GM12878 (cell line): ENCODE results near the gene CNTNAP2. TPM values are rescaled to one million over a fixed set of nuclear protein-coding genes. Genes with fewer than 3 reads are reported as not detected.

Experiments
- ATAC-seq: fragments of 200-7000 bp; cut with Tn5 transposase; 3 replicates; pipeline ENCODE4 v1.9.1; 2020; ENCODE audit warnings: mild to moderate bottlenecking, moderate library complexity
- BruUV-seq: library from RNA; stranded (reverse); fragments of 400-500 nt; replicated peaks from 2 replicates; lab custom pipeline; 2021; lab: Mats Ljungman, UMichigan
- CTCF ChIA-PET: fragments of 300-600 bp; sonication (Branson Sonifier 250); formaldehyde crosslinking; extraction: SDS; loops from one replicate; lab custom pipeline; 2021; ENCODE audit warnings: inconsistent platforms; lab: Yijun Ruan, JAX
- POLR2A ChIA-PET: fragments of 350-600 bp; formaldehyde crosslinking; extraction: SDS; loops from one replicate; lab custom pipeline; 2021; ENCODE audit warnings: inconsistent platforms; lab: Charles Lee
- RAD21 ChIA-PET: fragments of 300-600 bp; sonication (Branson Sonifier 250); formaldehyde crosslinking; loops from one replicate; lab custom pipeline; 2023; ENCODE audit warnings: antibody characterized with exemption; ENCODE audit not compliant: unreplicated experiment; lab: Charles Lee
- SMC1A ChIA-PET: fragments of 300-600 bp; sonication (Branson Sonifier 250); formaldehyde crosslinking; loops from one replicate; lab custom pipeline; 2023; ENCODE audit not compliant: unreplicated experiment, uncharacterized antibody; lab: Charles Lee
- DNase-seq: peaks from one replicate; pipeline ENCODE4 v3.0.0-alpha.2; 2011; ENCODE audit warnings: low read depth, low spot score
- FAIRE-seq: peaks from 3 replicates; lab custom pipeline; 2011; peaks lifted over from hg19 to GRCh38; lab: Jason Lieb, UNC
- H2AFZ ChIP-seq: 2 replicates; pipeline ENCODE4 v1.6.0; 2011; ENCODE audit warnings: low read depth, low read length, control low read depth; ENCODE audit not compliant: control insufficient read depth
- H3K27ac ChIP-seq: 2 replicates; pipeline ENCODE4 v1.5.1; 2011; ENCODE audit warnings: control low read depth; ENCODE audit not compliant: control insufficient read depth, insufficient read depth
- H3K27me3 ChIP-seq, 2 experiments: replicated peaks in 1 of 2; 2 replicates each; pipeline versions ENCODE4 v1.6.0 to v1.6.1; 2011; ENCODE audit warnings: low read length in 1 of 2; ENCODE audit not compliant: control insufficient read depth in 2 of 2, insufficient read depth in 2 of 2
- H3K36me3 ChIP-seq, 2 experiments: 2 replicates each; pipeline ENCODE4 v1.5.1; 2011; ENCODE audit warnings: low read length in 1 of 2; ENCODE audit not compliant: control insufficient read depth in 2 of 2, insufficient read depth in 2 of 2
- H3K4me1 ChIP-seq: 2 replicates; pipeline ENCODE4 v1.6.1; 2011; ENCODE audit warnings: mild to moderate bottlenecking, low read length, moderate library complexity, mixed read lengths; ENCODE audit not compliant: control insufficient read depth, insufficient read depth
- H3K4me2 ChIP-seq: 2 replicates; pipeline ENCODE4 v1.6.0; 2011; ENCODE audit warnings: control low read depth; ENCODE audit not compliant: control insufficient read depth, insufficient read depth
- H3K4me3 ChIP-seq: fragments of 200-600 bp; sonication (generic); 2 replicates; pipeline ENCODE4 v1.5.1; 2016
- H3K79me2 ChIP-seq: 2 replicates; pipeline ENCODE4 v1.6.0; 2011; ENCODE audit warnings: low read length; ENCODE audit not compliant: control insufficient read depth, insufficient read depth
- H3K9ac ChIP-seq: 2 replicates; pipeline ENCODE4 v1.8.0; 2011; ENCODE audit warnings: low read length, control low read depth, mixed read lengths; ENCODE audit not compliant: control insufficient read depth, insufficient read depth
- H3K9me3 ChIP-seq: replicated peaks from 3 replicates; pipeline ENCODE4 v1.5.1; 2011; ENCODE audit warnings: mild to moderate bottlenecking, low read length; ENCODE audit not compliant: control insufficient read depth, insufficient read depth
- H4K20me1 ChIP-seq: 2 replicates; pipeline ENCODE4 v1.6.0; 2011; ENCODE audit not compliant: control insufficient read depth, insufficient read depth
- BHLHE40 ChIP-seq, 2 experiments: fragments of 450-650 bp in 1 of 2; IDR thresholded peaks; 2 replicates each; pipeline ENCODE4 v1.6.1; 2011 to 2017; ENCODE audit warnings: low read depth in 2 of 2, borderline replicate concordance in 1 of 2, improper control_type of control experiment in 1 of 2, low read length in 1 of 2, mild to moderate bottlenecking in 1 of 2
- CBFB ChIP-seq: IDR thresholded peaks from 2 replicates; pipeline ENCODE4 v1.6.1; 2016; ENCODE audit warnings: antibody characterized with exemption, low read depth
- CREB1 ChIP-seq: IDR thresholded peaks from 2 replicates; pipeline ENCODE4 v1.6.1; 2012; ENCODE audit warnings: low read depth, mild to moderate bottlenecking, inconsistent platforms
- ETV6 ChIP-seq, 2 experiments: fragments of 450-650 bp in 1 of 2; IDR thresholded peaks in 1 of 2; conservative IDR thresholded peaks in 1 of 2; 2 replicates each; pipeline ENCODE4 v1.6.1; 2014; ENCODE audit warnings: antibody characterized with exemption in 1 of 2, borderline replicate concordance in 1 of 2, low read depth in 1 of 2, mild to moderate bottlenecking in 1 of 2, moderate library complexity in 1 of 2
- NFYB ChIP-seq: IDR thresholded peaks from 2 replicates; pipeline ENCODE4 v1.6.1; 2011; ENCODE audit warnings: low read depth, mild to moderate bottlenecking, low read length, improper control_type of control experiment, moderate library complexity; ENCODE audit not compliant: insufficient read depth
- RCOR1 ChIP-seq: conservative IDR thresholded peaks from 2 replicates; pipeline ENCODE4 v1.6.1; 2012; ENCODE audit warnings: low read depth, low read length, improper control_type of control experiment
- SREBF1 ChIP-seq: IDR thresholded peaks from 2 replicates; pipeline ENCODE4 v1.6.1; 2012; ENCODE audit warnings: mild to moderate bottlenecking, low read length
- ZBTB33 ChIP-seq: fragments of 450-650 bp; IDR thresholded peaks from 2 replicates; pipeline ENCODE4 v1.6.1; 2017; ENCODE audit warnings: mild to moderate bottlenecking
- WGBS: methylation state at CpG from one replicate; pipeline ENCODE4 v1.1.6; 2016; ENCODE audit warnings: low lambda C conversion rate; ENCODE audit not compliant: insufficient replicate concordance, insufficient coverage; ENCODE audit errors: missing lambda C conversion rate; 5-methylcytosine and 5-hydroxymethylcytosine counted together
- in situ Hi-C: fragments of 300-500 bp; cut with MboI; formaldehyde crosslinking; loops from 9 replicates; pipeline ENCODE4 v1.14.3; 2018; ENCODE audit warnings: mixed read lengths
- intact Hi-C: fragments of 100-400 bp; cut with micrococcal nuclease; formaldehyde crosslinking; loops from one replicate; pipeline ENCODE4 v1.14.2; 2022; ENCODE audit not compliant: unreplicated experiment
- polyA plus RNA-seq, 11 experiments: library from polyadenylated mRNA; depleted of rRNA in 4 of 11; unstranded in 6 of 11; stranded (reverse) in 5 of 11; fragments of >200 nt; fragmentation: Nextera tagmentation in 4 of 11; fragmentation: Illumina TruSeq in 1 of 11; extraction: Ambion mirVana in 4 of 11; extraction: Trizol in 1 of 11; gene quantifications; 1 replicate in 1 of 11; 2 replicates in 10 of 11; pipeline versions ENCODE4 v1.2.1 to v1.2.3, GENCODE V29; 2011 to 2016; ENCODE audit warnings: inconsistent platforms in 2 of 11, missing spikeins in 2 of 11, low read depth in 1 of 11
- total RNA-seq, 4 experiments: library from RNA; depleted of rRNA in 3 of 4; stranded (reverse); fragments of >200 nt in 3 of 4; fragmentation: Illumina TruSeq in 1 of 4; extraction: Trizol in 1 of 4; gene quantifications; 2 replicates each; pipeline versions ENCODE4 v1.2.1 to v1.2.3, GENCODE V29; 2013 to 2021
- TF ChIP-seq, protein P1 (sequence below): fragments of 450-650 bp; formaldehyde crosslinking; IDR thresholded peaks from 2 replicates; pipeline ENCODE4 v1.5.0; 2022; ENCODE audit warnings: mild to moderate bottlenecking, missing genetic modification characterization

Gene CNTNAP2
- total and polyA plus RNA-seq, 10 of the 15 experiments (the other 5 are each of a cell fraction or from before 2014, with no cell fraction given) = 0.03 to 0.08 (median 0.03) TPM; not detected in 7

DNA sequence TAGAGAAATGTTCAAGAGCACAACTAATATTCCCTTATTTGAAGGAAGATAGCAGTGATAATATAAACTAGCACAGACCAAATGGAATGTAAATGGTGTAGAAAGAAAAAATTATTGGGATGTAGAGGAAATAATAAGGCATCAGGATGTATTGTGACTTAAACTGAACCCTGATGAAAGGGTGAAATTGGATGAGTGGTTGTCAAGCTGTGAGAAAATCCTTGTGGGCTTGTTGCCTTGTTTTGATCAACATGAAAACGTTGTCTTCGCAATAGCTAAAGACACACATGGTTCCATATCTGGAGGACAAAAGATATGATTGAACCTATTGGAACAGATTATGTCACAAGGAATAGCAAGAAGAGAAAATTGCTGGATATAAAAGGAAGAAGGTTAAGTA, 40.3 kb upstream of the CNTNAP2 start:
- Histone ChIP-seq H3K9me3 (no peaks in the 10 kb centered on the region), H3K27me3 (no peaks in the 10 kb centered on the region), H3K36me3 (no peaks in the 10 kb centered on the region), H3K27ac (no peak overlapping the region), H3K9ac (no peak overlapping the region), H2AFZ (no peak overlapping the region), H3K4me3 (no peak overlapping the region), H3K4me1 (no peaks in the 10 kb centered on the region), H3K79me2 (no peaks in the 10 kb centered on the region)
- in situ Hi-C loops = loop anchor here (25.0 kb wide), 1 partner anchor 1339 kb away; no protein-coding TSS in a partner anchor
- 3% methylated on average over 2 of the region's 2 CpGs for WGBS
- CTCF ChIA-PET = no interaction called here
- DNase-seq (no peak), FAIRE-seq (no peak)
- SMC1A ChIA-PET = no interaction called here
- BruUV-seq = no TSS peak
- TF ChIP-seq, protein P1, sequence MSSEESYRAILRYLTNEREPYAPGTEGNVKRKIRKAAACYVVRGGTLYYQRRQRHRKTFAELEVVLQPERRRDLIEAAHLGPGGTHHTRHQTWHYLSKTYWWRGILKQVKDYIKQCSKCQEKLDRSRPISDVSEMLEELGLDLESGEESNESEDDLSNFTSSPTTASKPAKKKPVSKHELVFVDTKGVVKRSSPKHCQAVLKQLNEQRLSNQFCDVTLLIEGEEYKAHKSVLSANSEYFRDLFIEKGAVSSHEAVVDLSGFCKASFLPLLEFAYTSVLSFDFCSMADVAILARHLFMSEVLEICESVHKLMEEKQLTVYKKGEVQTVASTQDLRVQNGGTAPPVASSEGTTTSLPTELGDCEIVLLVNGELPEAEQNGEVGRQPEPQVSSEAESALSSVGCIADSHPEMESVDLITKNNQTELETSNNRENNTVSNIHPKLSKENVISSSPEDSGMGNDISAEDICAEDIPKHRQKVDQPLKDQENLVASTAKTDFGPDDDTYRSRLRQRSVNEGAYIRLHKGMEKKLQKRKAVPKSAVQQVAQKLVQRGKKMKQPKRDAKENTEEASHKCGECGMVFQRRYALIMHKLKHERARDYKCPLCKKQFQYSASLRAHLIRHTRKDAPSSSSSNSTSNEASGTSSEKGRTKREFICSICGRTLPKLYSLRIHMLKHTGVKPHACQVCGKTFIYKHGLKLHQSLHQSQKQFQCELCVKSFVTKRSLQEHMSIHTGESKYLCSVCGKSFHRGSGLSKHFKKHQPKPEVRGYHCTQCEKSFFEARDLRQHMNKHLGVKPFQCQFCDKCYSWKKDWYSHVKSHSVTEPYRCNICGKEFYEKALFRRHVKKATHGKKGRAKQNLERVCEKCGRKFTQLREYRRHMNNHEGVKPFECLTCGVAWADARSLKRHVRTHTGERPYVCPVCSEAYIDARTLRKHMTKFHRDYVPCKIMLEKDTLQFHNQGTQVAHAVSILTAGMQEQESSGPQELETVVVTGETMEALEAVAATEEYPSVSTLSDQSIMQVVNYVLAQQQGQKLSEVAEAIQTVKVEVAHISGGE = no peak
- TF ChIP-seq RCOR1 (no peak), ETV6 (conservative IDR thresholded peaks at IDR 0.05 in 1 of 2, IDR thresholded peaks at IDR 0.05 in 1 of 2; ENCODE audit: borderline replicate concordance in 1 of 2, low read depth in 1 of 2) (no peak), ZBTB33 (no peak), CREB1 (no peak), BHLHE40 (IDR thresholded peaks at IDR 0.05; ENCODE audit: borderline replicate concordance in 1 of 2, low read depth in 2 of 2, low read length in 1 of 2) (no peak), CBFB (no peak), NFYB (no peak), SREBF1 (no peak)
- TF ChIP-seq, all 136 proteins: peak for 0
- ATAC-seq = no peak
- no peaks in the 10 kb centered on the region for H4K20me1 ChIP-seq
- RAD21 ChIA-PET = no interaction called here
- POLR2A ChIA-PET = no interaction called here
- intact Hi-C loops = no loop called here
- H3K4me2 ChIP-seq = no peak overlapping the region
